IPS DF 4.7 (cell line): ENCODE data around the gene CSNK2A2.

Experiments used
- DNase-seq: peaks from one replicate; pipeline ENCODE4 v3.0.0-alpha.2; 2013; ENCODE audit warnings: low spot score; ENCODE audit errors: extremely low read depth

The CSNK2A2 gene

GRCh38 chr16:58110571-58111301 lies 87.2 kb downstream of the CSNK2A2 start:
- no peak for DNase-seq

GRCh38 chr16:58109881-58110280 lies 88.0 kb downstream of the CSNK2A2 start:
- no peak for DNase-seq

- no peak for DNase-seq
These were observed 88.6 kb downstream of the CSNK2A2 start for GRCh38 chr16:58109330-58109729.
